ENCODE measurements around the gene NLRP5.

DNA sequence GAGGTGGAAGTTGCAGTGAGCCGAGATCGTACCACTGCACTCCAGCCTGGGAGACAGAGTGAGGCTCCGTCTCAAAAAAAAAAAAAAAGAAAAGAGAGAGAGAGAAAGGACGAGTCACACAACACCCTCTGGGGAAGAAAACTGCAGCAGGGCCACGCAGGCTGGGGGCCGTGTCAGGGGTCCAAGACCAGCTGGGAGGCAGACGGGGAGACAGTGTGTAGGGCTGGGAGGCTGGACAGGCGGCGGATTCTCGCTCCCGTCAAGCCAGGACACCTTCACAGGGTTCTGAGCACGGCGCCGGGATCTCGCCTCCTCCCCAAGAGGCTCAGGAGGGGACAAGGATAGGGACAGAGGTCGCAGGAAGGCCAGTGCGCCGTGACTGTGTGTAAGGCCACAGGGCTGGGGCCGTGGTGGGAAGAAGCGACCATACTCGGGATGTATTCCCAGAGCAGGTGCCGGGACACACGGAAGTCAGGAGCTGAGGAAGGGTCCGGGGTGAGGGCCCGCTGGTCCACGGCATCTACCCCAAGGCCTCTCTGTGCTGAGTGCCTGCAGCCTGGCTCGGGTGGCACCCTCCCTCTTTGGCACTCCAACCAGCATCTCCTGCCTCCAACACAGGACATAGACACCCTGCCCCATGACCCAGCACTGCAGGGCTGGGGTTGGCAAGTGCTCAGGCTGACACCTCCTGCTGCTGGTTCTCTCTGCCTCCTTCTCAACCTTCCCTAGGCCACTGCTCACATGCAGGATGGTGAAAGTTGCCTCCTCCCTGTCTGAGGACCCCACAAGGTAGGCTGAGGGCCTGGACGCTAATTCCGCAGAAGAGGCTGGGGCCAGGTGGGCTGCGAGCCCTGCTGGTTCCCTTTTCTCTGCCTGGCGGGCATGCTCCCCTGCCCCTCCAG lies 113.3 kb downstream of the NLRP5 start:
- no peak for TF ChIP-seq EZH2 (IDR thresholded peaks at IDR 0.05; ENCODE audit: low read length, missing control alignments)
- TF ChIP-seq, protein P1, sequence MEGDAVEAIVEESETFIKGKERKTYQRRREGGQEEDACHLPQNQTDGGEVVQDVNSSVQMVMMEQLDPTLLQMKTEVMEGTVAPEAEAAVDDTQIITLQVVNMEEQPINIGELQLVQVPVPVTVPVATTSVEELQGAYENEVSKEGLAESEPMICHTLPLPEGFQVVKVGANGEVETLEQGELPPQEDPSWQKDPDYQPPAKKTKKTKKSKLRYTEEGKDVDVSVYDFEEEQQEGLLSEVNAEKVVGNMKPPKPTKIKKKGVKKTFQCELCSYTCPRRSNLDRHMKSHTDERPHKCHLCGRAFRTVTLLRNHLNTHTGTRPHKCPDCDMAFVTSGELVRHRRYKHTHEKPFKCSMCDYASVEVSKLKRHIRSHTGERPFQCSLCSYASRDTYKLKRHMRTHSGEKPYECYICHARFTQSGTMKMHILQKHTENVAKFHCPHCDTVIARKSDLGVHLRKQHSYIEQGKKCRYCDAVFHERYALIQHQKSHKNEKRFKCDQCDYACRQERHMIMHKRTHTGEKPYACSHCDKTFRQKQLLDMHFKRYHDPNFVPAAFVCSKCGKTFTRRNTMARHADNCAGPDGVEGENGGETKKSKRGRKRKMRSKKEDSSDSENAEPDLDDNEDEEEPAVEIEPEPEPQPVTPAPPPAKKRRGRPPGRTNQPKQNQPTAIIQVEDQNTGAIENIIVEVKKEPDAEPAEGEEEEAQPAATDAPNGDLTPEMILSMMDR (conservative IDR thresholded peaks at IDR 0.05 in 1 of 2, IDR thresholded peaks at IDR 0.05 in 1 of 2; ENCODE audit: low read depth in 1 of 2, low read length in 2 of 2), result no peak

All from fibroblast of lung (primary cell).